ENCODE data around the gene DNAI2. TPM values are rescaled to one million over a fixed set of nuclear protein-coding genes. Genes with fewer than 3 reads are reported as not detected.

The DNAI2 gene
- total RNA-seq, 2 donors from 2014 or later, result not detected

DNA sequence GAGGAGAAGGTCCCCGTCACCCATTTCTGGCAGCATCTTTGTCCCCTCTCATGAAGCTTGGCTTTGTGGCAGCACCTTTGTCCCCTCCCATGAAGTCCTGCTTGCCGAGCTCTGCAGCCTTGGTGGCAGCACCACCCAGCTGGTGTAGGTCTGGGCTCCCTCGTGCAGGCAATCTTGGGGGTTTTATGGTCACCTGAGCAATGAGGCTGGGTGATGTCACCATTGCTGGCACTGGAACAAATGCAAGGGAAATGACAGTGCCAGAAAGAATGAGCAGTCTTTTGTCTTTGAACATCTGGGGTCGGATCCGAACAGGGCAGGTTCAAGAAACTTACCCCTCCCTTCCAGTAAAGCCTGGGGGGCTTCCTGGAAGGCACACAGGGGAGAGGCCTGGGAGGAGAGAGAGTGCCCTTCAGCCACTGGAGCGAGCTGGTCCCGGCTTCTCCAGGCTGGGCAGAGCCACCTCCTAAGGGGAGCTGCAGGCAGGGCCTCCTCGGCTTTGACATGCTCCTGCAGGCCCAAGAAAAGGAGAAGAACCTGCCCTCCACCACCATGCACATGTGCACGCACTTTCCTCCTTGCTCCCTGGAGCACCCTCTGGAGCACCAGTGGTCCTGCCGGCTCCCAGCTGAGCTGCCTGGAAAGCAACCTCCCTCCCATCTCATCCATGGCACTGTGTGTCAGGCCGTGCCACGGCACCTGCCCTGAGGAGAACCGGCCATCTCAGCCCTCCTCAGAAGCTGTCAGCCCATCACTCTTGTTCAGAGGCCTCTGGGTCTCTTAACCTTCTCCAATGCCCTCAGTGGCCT, 71.6 kb downstream of the DNAI2 start:
- Mint-ChIP-seq H3K4me1 (peaks cover 2% of the 10 kb centered on the region), H3K36me3 (ENCODE audit: low read depth) (no peaks in the 10 kb centered on the region), H3K9me3 (no peaks in the 10 kb centered on the region), H3K27me3 (ENCODE audit: insufficient read depth) (peaks cover 34% of the 10 kb centered on the region), H3K27ac (no peak overlapping the region), H3K4me3 (no peak overlapping the region)
- WGBS, 2 experiments (ENCODE audit: insufficient coverage in 1 of 2, insufficient read length in 1 of 2), result 93 to 100% methylated on average over 1 to 13 of the region's 13 CpGs
- Histone ChIP-seq H3K4me3 (ENCODE audit: low read length) (no peak overlapping the region), H3K9ac (ENCODE audit: extremely low read depth, low read length, poor library complexity, severe bottlenecking) (no peak overlapping the region), H3K4me1 (ENCODE audit: control insufficient read depth, insufficient read depth, low read length) (no peaks in the 10 kb centered on the region), H3K9me3 (ENCODE audit: control insufficient read depth, low read length) (no peaks in the 10 kb centered on the region), H3K27ac (ENCODE audit: low read depth, low read length) (no peak overlapping the region), H3K27me3 (ENCODE audit: control insufficient read depth, insufficient read depth, low read length, poor library complexity, severe bottlenecking) (peaks cover 24% of the 10 kb centered on the region), H3K36me3 (ENCODE audit: control insufficient read depth, insufficient read depth, low read length) (no peaks in the 10 kb centered on the region)
- TF ChIP-seq CTCF (conservative IDR thresholded peaks at IDR 0.05), result no peak
- no peak for DNase-seq

- no peaks in the 10 kb centered on the region for H3K36me3 ChIP-seq (ENCODE audit: control insufficient read depth, insufficient read depth, low read length)
- Mint-ChIP-seq H3K27me3 (ENCODE audit: insufficient read depth) (peaks cover 54% of the 10 kb centered on the region), H3K4me3 (no peak overlapping the region), H3K9me3 (no peaks in the 10 kb centered on the region), H3K36me3 (ENCODE audit: low read depth) (no peaks in the 10 kb centered on the region), H3K27ac (no peak overlapping the region), H3K4me1 (no peaks in the 10 kb centered on the region)
- no peak for TF ChIP-seq CTCF (conservative IDR thresholded peaks at IDR 0.05)
- H3K9me3 ChIP-seq (ENCODE audit: control insufficient read depth, low read length), result no peaks in the 10 kb centered on the region
- 89 to 95% methylated on average over 13 to 14 of the region's 14 CpGs for WGBS, 2 experiments (ENCODE audit: insufficient coverage in 1 of 2, insufficient read length in 1 of 2)
- DNase-seq, result no peak
- no peak overlapping the region for H3K27ac ChIP-seq (ENCODE audit: low read depth, low read length)
- no peaks in the 10 kb centered on the region for H3K4me1 ChIP-seq (ENCODE audit: control insufficient read depth, insufficient read depth, low read length)
- no peak overlapping the region for H3K9ac ChIP-seq (ENCODE audit: extremely low read depth, low read length, poor library complexity, severe bottlenecking)
- H3K4me3 ChIP-seq (ENCODE audit: low read length), result no peak overlapping the region
- H3K27me3 ChIP-seq (ENCODE audit: control insufficient read depth, insufficient read depth, low read length, poor library complexity, severe bottlenecking), result peaks cover 44% of the 10 kb centered on the region
These were observed 73.6 kb downstream of the DNAI2 start for GRCh38 chr17:74347646-74348045.

DNA sequence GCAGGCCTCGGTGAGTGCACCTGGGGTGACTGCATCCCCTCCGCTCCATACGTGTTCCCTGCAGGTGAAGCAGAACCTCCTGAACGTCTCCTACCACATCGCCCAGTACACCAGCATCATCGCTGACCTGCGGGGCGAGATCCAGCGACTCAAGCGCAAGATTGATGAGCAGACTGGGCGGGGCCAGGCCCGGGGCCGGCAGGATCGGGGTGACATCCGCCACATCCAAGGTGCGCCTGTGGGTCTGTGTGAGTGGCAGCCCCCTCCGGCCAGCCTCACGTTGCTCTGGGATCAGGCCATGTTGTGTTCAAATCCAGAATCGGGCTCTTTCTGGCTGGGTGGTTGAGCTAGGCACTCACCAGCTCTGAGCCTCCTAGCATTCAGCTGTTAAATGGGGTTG, 75.1 kb downstream of the DNAI2 start:
- Histone ChIP-seq H3K27ac (ENCODE audit: low read depth, low read length) (no peak overlapping the region), H3K9ac (ENCODE audit: extremely low read depth, low read length, poor library complexity, severe bottlenecking) (no peak overlapping the region), H3K4me1 (ENCODE audit: control insufficient read depth, insufficient read depth, low read length) (no peaks in the 10 kb centered on the region), H3K36me3 (ENCODE audit: control insufficient read depth, insufficient read depth, low read length) (no peaks in the 10 kb centered on the region), H3K4me3 (ENCODE audit: low read length) (no peak overlapping the region), H3K27me3 (ENCODE audit: control insufficient read depth, insufficient read depth, low read length, poor library complexity, severe bottlenecking) (peaks cover 59% of the 10 kb centered on the region), H3K9me3 (ENCODE audit: control insufficient read depth, low read length) (no peaks in the 10 kb centered on the region)
- DNase-seq, result no peak
- Mint-ChIP-seq H3K9me3 (no peaks in the 10 kb centered on the region), H3K4me3 (no peak overlapping the region), H3K27ac (no peak overlapping the region), H3K36me3 (ENCODE audit: low read depth) (no peaks in the 10 kb centered on the region), H3K27me3 (ENCODE audit: insufficient read depth) (peaks cover 69% of the 10 kb centered on the region), H3K4me1 (no peaks in the 10 kb centered on the region)
- WGBS, 2 experiments (ENCODE audit: insufficient coverage in 1 of 2, insufficient read length in 1 of 2), result 89 to 96% methylated on average over 17 to 19 of the region's 19 CpGs
- TF ChIP-seq CTCF (conservative IDR thresholded peaks at IDR 0.05), result no peak
